Osteoblast (primary cell): ENCODE results near the gene DAP. TPM values are rescaled to one million over a fixed set of nuclear protein-coding genes. Genes with fewer than 3 reads are reported as not detected.

Experiments
- DNase-seq: peaks from one replicate; pipeline ENCODE4 v3.0.0; 2011; ENCODE audit warnings: low spot score, mixed read lengths; ENCODE audit not compliant: insufficient read length; ENCODE audit errors: missing footprints
- H2AFZ ChIP-seq: 2 replicates; pipeline ENCODE4 v1.6.0; 2011; ENCODE audit warnings: mild to moderate bottlenecking, low read length
- H3K27ac ChIP-seq: 2 replicates; pipeline ENCODE4 v1.5.1; 2011; ENCODE audit warnings: mild to moderate bottlenecking, low read depth, low read length, moderate library complexity
- H3K27me3 ChIP-seq: 2 replicates; pipeline ENCODE4 v1.6.0; 2012; ENCODE audit warnings: mild to moderate bottlenecking, control low read depth, inconsistent platforms, low read length, moderate library complexity; ENCODE audit not compliant: insufficient read depth
- H3K36me3 ChIP-seq: 2 replicates; pipeline ENCODE4 v1.5.1; 2011; ENCODE audit warnings: mild to moderate bottlenecking, low read length, control low read depth, moderate library complexity; ENCODE audit not compliant: insufficient read depth
- H3K4me1 ChIP-seq: 2 replicates; pipeline ENCODE4 v1.5.1; 2011; ENCODE audit warnings: mild to moderate bottlenecking, low read length, control low read depth, moderate library complexity; ENCODE audit not compliant: insufficient read depth
- H3K4me2 ChIP-seq: 2 replicates; pipeline ENCODE4 v1.6.0; 2011; ENCODE audit warnings: mild to moderate bottlenecking, low read length; ENCODE audit not compliant: insufficient read depth
- H3K4me3 ChIP-seq: fragments of 200-600 bp; sonication (generic); 3 replicates; pipeline ENCODE4 v1.5.1; 2012; ENCODE audit warnings: mild to moderate bottlenecking, low read length, inconsistent platforms; ENCODE audit not compliant: insufficient read depth
- H3K79me2 ChIP-seq: 2 replicates; pipeline ENCODE4 v1.6.0; 2012; ENCODE audit warnings: mild to moderate bottlenecking, low read length, control low read depth, inconsistent platforms; ENCODE audit not compliant: insufficient read depth
- H3K9me3 ChIP-seq: 2 replicates; pipeline ENCODE4 v1.5.1; 2011; ENCODE audit warnings: low read depth, low read length, control low read depth
- H4K20me1 ChIP-seq: 2 replicates; pipeline ENCODE4 v1.6.0; 2012; ENCODE audit warnings: mild to moderate bottlenecking, low read length, control low read depth; ENCODE audit not compliant: insufficient read depth
- total RNA-seq: library from RNA; depleted of rRNA; stranded (reverse); fragments of >200 nt; gene quantifications from 2 replicates; pipeline ENCODE4 v1.2.3, GENCODE V29; 2012
- TF ChIP-seq, protein P1 (sequence below): IDR thresholded peaks from 2 replicates; pipeline ENCODE4 v1.5.1; 2011; ENCODE audit warnings: mild to moderate bottlenecking, low read depth, low read length, moderate library complexity; ENCODE audit errors: extremely low read depth

DAP gene
- total RNA-seq, 1 donor, result 31.1 TPM

GRCh38 chr5:10702911-10703491, 58.0 kb downstream of the DAP start:
- TF ChIP-seq, protein P1, sequence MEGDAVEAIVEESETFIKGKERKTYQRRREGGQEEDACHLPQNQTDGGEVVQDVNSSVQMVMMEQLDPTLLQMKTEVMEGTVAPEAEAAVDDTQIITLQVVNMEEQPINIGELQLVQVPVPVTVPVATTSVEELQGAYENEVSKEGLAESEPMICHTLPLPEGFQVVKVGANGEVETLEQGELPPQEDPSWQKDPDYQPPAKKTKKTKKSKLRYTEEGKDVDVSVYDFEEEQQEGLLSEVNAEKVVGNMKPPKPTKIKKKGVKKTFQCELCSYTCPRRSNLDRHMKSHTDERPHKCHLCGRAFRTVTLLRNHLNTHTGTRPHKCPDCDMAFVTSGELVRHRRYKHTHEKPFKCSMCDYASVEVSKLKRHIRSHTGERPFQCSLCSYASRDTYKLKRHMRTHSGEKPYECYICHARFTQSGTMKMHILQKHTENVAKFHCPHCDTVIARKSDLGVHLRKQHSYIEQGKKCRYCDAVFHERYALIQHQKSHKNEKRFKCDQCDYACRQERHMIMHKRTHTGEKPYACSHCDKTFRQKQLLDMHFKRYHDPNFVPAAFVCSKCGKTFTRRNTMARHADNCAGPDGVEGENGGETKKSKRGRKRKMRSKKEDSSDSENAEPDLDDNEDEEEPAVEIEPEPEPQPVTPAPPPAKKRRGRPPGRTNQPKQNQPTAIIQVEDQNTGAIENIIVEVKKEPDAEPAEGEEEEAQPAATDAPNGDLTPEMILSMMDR, result no peak
- H4K20me1 ChIP-seq, result peaks cover 59% of the 10 kb centered on the region
- DNase-seq, result no peak
- no peak overlapping the region for H3K4me3 ChIP-seq
- H3K4me2 ChIP-seq, result peak overlapping the region; percentile 66
- no peak overlapping the region for H2AFZ ChIP-seq
- H3K4me1 ChIP-seq, result peaks cover 38% of the 10 kb centered on the region
- no peaks in the 10 kb centered on the region for H3K9me3 ChIP-seq
- peaks cover 45% of the 10 kb centered on the region for H3K79me2 ChIP-seq
- H3K27me3 ChIP-seq, result no peaks in the 10 kb centered on the region
- peak overlapping the region; percentile 85 for H3K27ac ChIP-seq
- H3K36me3 ChIP-seq, result no peaks in the 10 kb centered on the region

DNA sequence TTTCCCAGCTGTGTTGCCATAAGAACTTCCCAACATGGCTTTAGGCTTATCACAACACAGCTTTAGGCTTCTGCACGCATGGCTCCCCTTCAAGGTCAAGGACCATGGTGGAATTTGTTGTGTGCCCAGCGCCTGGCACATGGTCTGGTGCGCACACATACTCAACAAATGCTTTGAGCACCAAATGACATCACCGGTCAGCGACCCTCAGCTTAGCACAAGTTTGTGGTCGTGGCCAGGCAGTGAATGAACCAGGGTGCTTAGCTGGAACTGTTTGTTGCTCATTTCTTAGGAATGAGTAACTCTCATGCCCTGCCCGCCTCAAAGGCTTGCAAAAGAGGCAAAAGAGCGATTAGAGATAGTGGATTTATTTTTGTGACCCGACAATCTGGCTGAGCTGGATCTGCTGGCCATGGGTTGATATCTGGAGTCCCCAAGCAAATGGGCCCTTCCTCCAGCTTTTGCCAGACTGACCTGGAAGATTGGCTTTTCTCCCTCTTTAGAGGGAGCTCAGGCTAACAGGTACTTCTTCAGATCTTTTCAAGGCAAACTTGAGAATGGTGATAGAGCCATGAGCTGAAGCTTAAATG, 58.9 kb downstream of the DAP start:
- no peaks in the 10 kb centered on the region for H3K27me3 ChIP-seq
- H3K36me3 ChIP-seq, result no peaks in the 10 kb centered on the region
- no peak overlapping the region for H2AFZ ChIP-seq
- TF ChIP-seq, protein P1, result no peak
- H3K9me3 ChIP-seq, result no peaks in the 10 kb centered on the region
- H3K27ac ChIP-seq, result peak overlapping the region; percentile 85
- DNase-seq, result peak; percentile 87
- peaks cover 51% of the 10 kb centered on the region for H4K20me1 ChIP-seq
- peak overlapping the region; percentile 66 for H3K4me2 ChIP-seq
- H3K79me2 ChIP-seq, result peaks cover 43% of the 10 kb centered on the region
- H3K4me3 ChIP-seq, result peak overlapping the region; percentile 34
- H3K4me1 ChIP-seq, result peaks cover 30% of the 10 kb centered on the region

DNA sequence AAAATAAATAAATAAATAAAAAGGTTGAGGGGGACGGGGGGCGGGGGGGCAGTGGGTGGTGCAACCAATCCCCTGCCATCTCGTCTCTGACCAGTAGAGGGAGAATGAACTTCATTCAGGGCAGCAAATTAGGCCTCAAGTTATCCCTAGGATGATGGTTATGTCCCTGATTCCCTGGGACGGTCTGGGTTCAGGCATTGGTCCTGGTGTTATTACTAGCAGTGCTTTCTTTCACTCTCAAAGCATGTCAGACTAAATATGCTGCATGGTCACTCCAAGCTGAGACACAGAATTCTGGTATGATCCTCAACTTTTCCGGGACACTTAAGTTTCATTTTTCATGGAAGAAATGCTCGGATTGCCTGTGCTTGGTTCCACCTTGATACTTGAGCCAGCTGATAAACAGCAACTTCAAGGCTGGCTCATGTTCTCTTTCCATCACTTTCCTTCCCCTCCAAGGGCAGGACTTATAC, 59.4 kb downstream of the DAP start:
- Histone ChIP-seq H3K9me3 (no peaks in the 10 kb centered on the region), H3K4me1 (peaks cover 30% of the 10 kb centered on the region), H3K27me3 (no peaks in the 10 kb centered on the region), H3K4me2 (peak overlapping the region; percentile 66), H4K20me1 (peaks cover 46% of the 10 kb centered on the region), H3K27ac (peak overlapping the region; percentile 85), H3K4me3 (peak overlapping the region; percentile 7), H3K79me2 (peaks cover 38% of the 10 kb centered on the region), H2AFZ (no peak overlapping the region), H3K36me3 (no peaks in the 10 kb centered on the region)
- TF ChIP-seq, protein P1, result peak; percentile 41
- DNase-seq, result peak; percentile 90

GRCh38 chr5:10700516-10700915, 60.5 kb downstream of the DAP start:
- TF ChIP-seq, protein P1, result no peak
- H3K9me3 ChIP-seq, result no peaks in the 10 kb centered on the region
- no peaks in the 10 kb centered on the region for H3K27me3 ChIP-seq
- no peak overlapping the region for H3K27ac ChIP-seq
- peaks cover 41% of the 10 kb centered on the region for H4K20me1 ChIP-seq
- no peak overlapping the region for H3K4me3 ChIP-seq
- H3K79me2 ChIP-seq, result peaks cover 36% of the 10 kb centered on the region
- DNase-seq, result no peak
- H3K36me3 ChIP-seq, result no peaks in the 10 kb centered on the region
- H2AFZ ChIP-seq, result no peak overlapping the region
- H3K4me2 ChIP-seq, result no peak overlapping the region
- H3K4me1 ChIP-seq, result peaks cover 38% of the 10 kb centered on the region
